Cardiac fibroblast (primary cell): ENCODE results near the gene PHACTR3.

Experiments used
- DNase-seq, 2 donors: peaks; one replicate each; pipeline versions ENCODE4 v3.0.0 to v3.0.0-alpha.2; 2010; ENCODE audit warnings: low read depth in 2 of 2
- H3K4me3 ChIP-seq, 2 donors: replicated peaks in 1 of 2; 1 replicate in 1 of 2; 2 replicates in 1 of 2; pipeline ENCODE4 v1.5.1; 2011; ENCODE audit warnings: low read depth in 2 of 2, low read length in 2 of 2, mild to moderate bottlenecking in 2 of 2, moderate library complexity in 1 of 2
- CTCF ChIP-seq: IDR thresholded peaks from one replicate; pipeline ENCODE4 v1.5.1; 2011; ENCODE audit warnings: low read depth, mild to moderate bottlenecking, low read length, inconsistent platforms

PHACTR3 gene

GRCh38 chr20:59823491-59824259 is 219.3 kb downstream of the PHACTR3 start:
- DNase-seq, result no peak
- TF ChIP-seq CTCF, result no peak
- H3K4me3 ChIP-seq, result no peak overlapping the region

GRCh38 chr20:59824711-59825562 is 220.6 kb downstream of the PHACTR3 start:
- no peak for DNase-seq
- no peak overlapping the region for H3K4me3 ChIP-seq
- TF ChIP-seq CTCF, result no peak

GRCh38 chr20:59825563-59825920 is 221.2 kb downstream of the PHACTR3 start:
- no peak overlapping the region for H3K4me3 ChIP-seq
- TF ChIP-seq CTCF, result no peak
- no peak for DNase-seq

GRCh38 chr20:59825944-59826759 is 221.8 kb downstream of the PHACTR3 start:
- DNase-seq, result no peak
- no peak overlapping the region for H3K4me3 ChIP-seq
- TF ChIP-seq CTCF, result no peak

- no peak for TF ChIP-seq CTCF
- no peak for DNase-seq
- H3K4me3 ChIP-seq, result no peak overlapping the region
These were observed 223.1 kb downstream of the PHACTR3 start for GRCh38 chr20:59827138-59828056.
